CD8-positive, alpha-beta memory T cell (primary cell): ENCODE data around the gene LYPD6B. TPM values are rescaled to one million over a fixed set of nuclear protein-coding genes. Genes with fewer than 3 reads are reported as not detected.
A peak's percentile ranks its signal among the peaks of the same experiment; 100 is the strongest.

Experiments used
- CTCF ChIA-PET: fragments of 350-600 bp; sonication (Branson Sonifier 250); formaldehyde crosslinking; loops from one replicate; lab custom pipeline; 2021; ENCODE audit warnings: antibody characterized with exemption; lab: Charles Lee
- POLR2A ChIA-PET: fragments of 350-600 bp; sonication (Branson Sonifier 250); formaldehyde crosslinking; loops from one replicate; lab custom pipeline; 2021; ENCODE audit warnings: antibody characterized with exemption; lab: Charles Lee
- DNase-seq, 5 donors: peaks; one replicate each; pipeline versions ENCODE4 v3.0.0 to v3.0.0-alpha.2; 2020 to 2022; ENCODE audit warnings: mixed read lengths in 1 of 5
- H3K27ac ChIP-seq: one replicate; pipeline ENCODE4 v1.7.0; 2013; ENCODE audit warnings: low read depth, mild to moderate bottlenecking, low read length, moderate library complexity
- H3K27me3 ChIP-seq: 2 replicates; pipeline ENCODE4 v1.7.0; 2013; ENCODE audit warnings: low read length, mild to moderate bottlenecking; ENCODE audit not compliant: insufficient read depth, poor library complexity, severe bottlenecking
- H3K36me3 ChIP-seq: 2 replicates; pipeline ENCODE4 v1.7.0; 2013; ENCODE audit warnings: mild to moderate bottlenecking, low read length, moderate library complexity; ENCODE audit not compliant: insufficient read depth
- H3K4me1 ChIP-seq: 2 replicates; pipeline ENCODE4 v1.7.0; 2013; ENCODE audit warnings: mild to moderate bottlenecking, low read length, moderate library complexity; ENCODE audit not compliant: insufficient read depth
- H3K4me3 ChIP-seq: 2 replicates; pipeline ENCODE4 v1.7.0; 2013; ENCODE audit warnings: mild to moderate bottlenecking, low read length
- H3K9me3 ChIP-seq: 2 replicates; pipeline ENCODE4 v1.7.0; 2013; ENCODE audit warnings: mild to moderate bottlenecking, low read length
- H3K27ac Mint-ChIP-seq, 8 donors: one replicate each; pipeline ENCODE4 v1.8.0; 2020 to 2021; ENCODE audit warnings: mixed read lengths in 8 of 8, mild to moderate bottlenecking in 6 of 8, inconsistent platforms in 3 of 8, moderate library complexity in 3 of 8
- H3K27me3 Mint-ChIP-seq, 2 donors: one replicate each; pipeline ENCODE4 v1.8.0; 2020 to 2021; ENCODE audit warnings: mixed read lengths in 2 of 2, mild to moderate bottlenecking in 1 of 2, moderate library complexity in 1 of 2
- H3K36me3 Mint-ChIP-seq, 3 donors: one replicate each; pipeline ENCODE4 v1.8.0; 2020 to 2021; ENCODE audit warnings: mixed read lengths in 3 of 3, inconsistent platforms in 1 of 3, mild to moderate bottlenecking in 1 of 3
- H3K4me1 Mint-ChIP-seq, 3 donors: one replicate each; pipeline ENCODE4 v1.8.0; 2020 to 2021; ENCODE audit warnings: mixed read lengths in 3 of 3, inconsistent platforms in 1 of 3, mild to moderate bottlenecking in 1 of 3
- H3K4me3 Mint-ChIP-seq, 7 donors: one replicate each; pipeline ENCODE4 v1.8.0; 2020 to 2021; ENCODE audit warnings: mixed read lengths in 7 of 7, mild to moderate bottlenecking in 6 of 7, moderate library complexity in 4 of 7, inconsistent platforms in 2 of 7
- H3K9me3 Mint-ChIP-seq, 5 donors: one replicate each; pipeline ENCODE4 v1.8.0; 2020 to 2022; ENCODE audit warnings: mixed read lengths in 5 of 5, mild to moderate bottlenecking in 3 of 5, moderate library complexity in 2 of 5, inconsistent platforms in 1 of 5
- polyA plus RNA-seq: library from polyadenylated mRNA; unstranded; fragments of 300-500 nt; fragmentation: Illumina TruSeq; gene quantifications from one replicate; pipeline ENCODE4 v1.2.3, GENCODE V29; 2021
- total RNA-seq, 2 experiments: library from RNA; stranded (reverse); gene quantifications; one replicate each; pipeline ENCODE4 v1.2.3, GENCODE V29; 2021

Gene LYPD6B
- total and polyA plus RNA-seq, 3 experiments from 2014 or later, result not detected

- H3K9me3 ChIP-seq, result no peaks in the 10 kb centered on the region
- peak overlapping the region in 2 of 8 donors; percentile 11 to 15 for H3K27ac Mint-ChIP-seq
These were observed 33.7 kb upstream of the LYPD6B start for GRCh38 chr2:149004836-149005235.

DNA sequence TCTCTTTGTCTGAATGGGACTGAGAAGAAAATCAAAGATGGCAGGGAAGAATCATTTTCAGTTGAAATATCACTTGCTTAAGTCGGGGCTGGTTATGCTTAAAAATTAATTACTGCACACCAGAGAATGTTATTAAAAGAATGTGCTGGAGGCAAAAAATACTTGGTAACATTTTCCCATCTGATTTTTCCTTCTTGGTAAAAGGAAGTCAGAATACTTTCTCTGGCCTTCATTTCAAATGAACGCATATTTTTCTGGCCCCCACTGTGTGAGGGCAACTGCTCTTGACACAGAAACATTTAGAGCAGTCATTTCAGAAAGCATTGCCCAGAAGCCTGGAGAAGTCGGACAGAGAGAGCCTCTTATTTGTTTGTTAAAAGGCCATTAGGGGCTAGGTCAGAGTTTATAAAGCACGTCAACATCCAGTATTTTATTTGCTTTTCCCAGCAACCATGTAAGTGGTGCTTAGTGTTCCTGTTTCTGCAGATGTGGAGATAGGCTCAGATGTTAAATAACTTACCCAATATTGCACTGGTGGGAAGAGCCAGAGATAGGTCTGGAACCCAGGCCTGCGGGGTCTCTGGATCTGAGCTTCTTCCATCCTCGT, 32.9 kb upstream of the LYPD6B start:
- Mint-ChIP-seq H3K27ac (no peak overlapping the region), H3K4me3 (no peak overlapping the region), H3K36me3 (peaks cover 0 to 43% (median 17%) of the 10 kb centered on the region in 3 donors), H3K27me3 (no peaks in the 10 kb centered on the region), H3K4me1 (no peaks in the 10 kb centered on the region), H3K9me3 (no peaks in the 10 kb centered on the region)
- CTCF ChIA-PET, result no interaction called here
- Histone ChIP-seq H3K27ac (no peak overlapping the region), H3K9me3 (no peaks in the 10 kb centered on the region), H3K4me3 (no peak overlapping the region), H3K4me1 (no peaks in the 10 kb centered on the region), H3K27me3 (no peaks in the 10 kb centered on the region), H3K36me3 (no peaks in the 10 kb centered on the region)
- DNase-seq, result no peak
- POLR2A ChIA-PET, result no interaction called here

More at GRCh38 chr2:149004836-149005235, 33.7 kb upstream of the LYPD6B start:
- H3K4me1 ChIP-seq, result no peaks in the 10 kb centered on the region
- Mint-ChIP-seq H3K27me3 (no peaks in the 10 kb centered on the region), H3K4me3 (no peak overlapping the region), H3K9me3 (no peaks in the 10 kb centered on the region), H3K4me1 (no peaks in the 10 kb centered on the region), H3K36me3 (peaks cover 0 to 44% (median 18%) of the 10 kb centered on the region in 3 donors)
- CTCF ChIA-PET, result interaction anchor here (2.2 kb wide), 1 partner anchor 12 kb away, joined by 9 read pairs; no protein-coding TSS in a partner anchor
- H3K4me3 ChIP-seq, result no peak overlapping the region
- no peak overlapping the region for H3K27ac ChIP-seq
- POLR2A ChIA-PET, result no interaction called here
- H3K27me3 ChIP-seq, result no peaks in the 10 kb centered on the region
- DNase-seq, result no peak
- no peaks in the 10 kb centered on the region for H3K36me3 ChIP-seq

DNA sequence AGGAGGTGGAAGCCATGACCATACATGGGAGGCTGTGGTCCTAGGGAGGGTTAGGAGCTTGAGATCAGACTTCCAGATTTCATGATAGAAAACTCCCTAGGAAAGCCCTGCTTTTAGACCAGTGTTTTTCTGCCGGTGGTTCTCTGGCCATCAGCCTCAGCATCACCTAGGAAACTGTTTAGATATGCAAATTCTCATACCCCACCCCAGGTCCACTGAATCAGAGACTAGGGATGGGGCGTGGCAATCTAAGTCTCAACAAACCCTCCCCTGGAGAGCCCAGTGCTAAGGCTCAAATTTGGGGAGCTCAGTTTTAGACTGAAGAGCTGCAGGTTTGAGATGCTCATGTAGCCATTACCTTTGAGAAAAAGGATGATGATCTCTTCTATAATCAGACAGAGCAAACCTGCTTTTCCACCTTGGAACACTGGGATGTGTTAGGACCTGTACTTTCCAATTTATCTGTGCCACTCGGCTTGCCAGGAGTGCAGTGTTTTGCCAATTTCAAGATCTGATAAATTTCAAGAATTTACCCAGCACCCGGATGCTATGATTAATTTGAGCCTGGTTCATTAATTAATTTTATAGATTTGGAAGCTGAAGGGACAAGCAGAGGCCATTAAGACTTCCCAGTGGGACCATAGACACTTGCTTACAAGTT, 31.5 kb upstream of the LYPD6B start:
- Histone ChIP-seq H3K36me3 (no peaks in the 10 kb centered on the region), H3K4me3 (no peak overlapping the region), H3K4me1 (no peaks in the 10 kb centered on the region), H3K9me3 (no peaks in the 10 kb centered on the region), H3K27me3 (no peaks in the 10 kb centered on the region), H3K27ac (no peak overlapping the region)
- Mint-ChIP-seq H3K9me3 (no peaks in the 10 kb centered on the region), H3K27ac (no peak overlapping the region), H3K36me3 (peaks cover 0 to 43% (median 18%) of the 10 kb centered on the region in 3 donors), H3K4me1 (no peaks in the 10 kb centered on the region), H3K4me3 (no peak overlapping the region), H3K27me3 (no peaks in the 10 kb centered on the region)
- ChIA-PET CTCF (interaction anchor here (2.9 kb wide), 1 partner anchor 11 kb away, joined by 20 read pairs; no protein-coding TSS in a partner anchor), POLR2A (no interaction called here)
- DNase-seq, result no peak

GRCh38 chr2:149008381-149008780, 30.1 kb upstream of the LYPD6B start:
- H3K9me3 ChIP-seq, result no peaks in the 10 kb centered on the region
- no peaks in the 10 kb centered on the region for H3K4me1 ChIP-seq
- H3K27me3 ChIP-seq, result no peaks in the 10 kb centered on the region
- H3K27ac Mint-ChIP-seq, result peak overlapping the region in 2 of 8 donors; percentile 17 to 28
- H3K4me1 Mint-ChIP-seq, result no peaks in the 10 kb centered on the region
- H3K36me3 ChIP-seq, result no peaks in the 10 kb centered on the region
- no peaks in the 10 kb centered on the region for H3K27me3 Mint-ChIP-seq
- H3K4me3 ChIP-seq, result no peak overlapping the region
- no peak overlapping the region for H3K4me3 Mint-ChIP-seq
- H3K36me3 Mint-ChIP-seq, result peaks cover 0 to 46% (median 16%) of the 10 kb centered on the region in 3 donors
- CTCF ChIA-PET, result interaction anchor here (2.9 kb wide), 1 partner anchor 9 kb away, joined by 20 read pairs; no protein-coding TSS in a partner anchor
- POLR2A ChIA-PET, result no interaction called here
- H3K27ac ChIP-seq, result no peak overlapping the region
- H3K9me3 Mint-ChIP-seq, result no peaks in the 10 kb centered on the region
- DNase-seq, result no peak

- ChIA-PET CTCF (interaction anchor here (2.9 kb wide), 1 partner anchor 8 kb away, joined by 20 read pairs; no protein-coding TSS in a partner anchor), POLR2A (no interaction called here)
- Histone ChIP-seq H3K36me3 (no peaks in the 10 kb centered on the region), H3K9me3 (no peaks in the 10 kb centered on the region), H3K4me3 (no peak overlapping the region), H3K27ac (no peak overlapping the region), H3K4me1 (no peaks in the 10 kb centered on the region), H3K27me3 (no peaks in the 10 kb centered on the region)
- H3K27me3 Mint-ChIP-seq, result no peaks in the 10 kb centered on the region
- no peak for DNase-seq
- H3K36me3 Mint-ChIP-seq, result peaks cover 0 to 39% (median 16%) of the 10 kb centered on the region in 3 donors
- no peaks in the 10 kb centered on the region for H3K9me3 Mint-ChIP-seq
- no peak overlapping the region for H3K27ac Mint-ChIP-seq
- no peak overlapping the region for H3K4me3 Mint-ChIP-seq
- H3K4me1 Mint-ChIP-seq, result no peaks in the 10 kb centered on the region
These were observed 28.7 kb upstream of the LYPD6B start for GRCh38 chr2:149009576-149010461.

- ChIA-PET CTCF (interaction anchor here (1.4 kb wide), 1 partner anchor 548 kb away, joined by 3 read pairs; no protein-coding TSS in a partner anchor), POLR2A (no interaction called here)
- no peaks in the 10 kb centered on the region for H3K9me3 Mint-ChIP-seq
- Histone ChIP-seq H3K27ac (no peak overlapping the region), H3K27me3 (no peaks in the 10 kb centered on the region), H3K36me3 (no peaks in the 10 kb centered on the region), H3K9me3 (no peaks in the 10 kb centered on the region), H3K4me1 (no peaks in the 10 kb centered on the region), H3K4me3 (no peak overlapping the region)
- peaks cover 0 to 36% (median 15%) of the 10 kb centered on the region in 3 donors for H3K36me3 Mint-ChIP-seq
- H3K27me3 Mint-ChIP-seq, result no peaks in the 10 kb centered on the region
- no peak overlapping the region for H3K4me3 Mint-ChIP-seq
- H3K27ac Mint-ChIP-seq, result no peak overlapping the region
- H3K4me1 Mint-ChIP-seq, result peaks cover 7 to 9% (median 8%) of the 10 kb centered on the region in 3 donors
- DNase-seq, result no peak
These were observed 26.0 kb upstream of the LYPD6B start for GRCh38 chr2:149012545-149012944.

- Histone ChIP-seq H3K27ac (no peak overlapping the region), H3K4me3 (no peak overlapping the region), H3K36me3 (no peaks in the 10 kb centered on the region), H3K9me3 (no peaks in the 10 kb centered on the region), H3K4me1 (no peaks in the 10 kb centered on the region), H3K27me3 (no peaks in the 10 kb centered on the region)
- POLR2A ChIA-PET, result no interaction called here
- H3K27ac Mint-ChIP-seq, result peak overlapping the region in 1 of 8 donors; percentile 48
- H3K4me3 Mint-ChIP-seq, result no peak overlapping the region
- H3K4me1 Mint-ChIP-seq, result peaks cover 7 to 11% (median 8%) of the 10 kb centered on the region in 3 donors
- H3K27me3 Mint-ChIP-seq, result no peaks in the 10 kb centered on the region
- peaks cover 0 to 24% (median 11%) of the 10 kb centered on the region in 3 donors for H3K36me3 Mint-ChIP-seq
- DNase-seq, result no peak
- CTCF ChIA-PET, result interaction anchor here (3.9 to 5.3 kb wide), 2 partner anchors 13 to 546 kb away, joined by 20 to 21 read pairs; no protein-coding TSS in a partner anchor
- no peaks in the 10 kb centered on the region for H3K9me3 Mint-ChIP-seq
These were observed 23.0 kb upstream of the LYPD6B start for GRCh38 chr2:149015501-149015900.
